Right lobe of liver (tissue), 4 donors: ENCODE data around the gene LRRC71.

Experiments used
- CTCF ChIP-seq, 4 donors: fragments of 200-600 bp in 3 of 4; fragments of 450-650 bp in 1 of 4; IDR thresholded peaks; one replicate each; pipeline versions ENCODE4 v1.5.1 to v1.8.0; 2016 to 2022; ENCODE audit warnings: antibody characterized with exemption in 4 of 4, mild to moderate bottlenecking in 2 of 4
- POLR2A ChIP-seq: fragments of 450-650 bp; IDR thresholded peaks from one replicate; pipeline ENCODE4 v1.6.1; 2017; ENCODE audit warnings: antibody characterized with exemption, mild to moderate bottlenecking
- donor health status: DM: no; HTN: no; CAD: no.
- donor health status: DM: no; HTN: no; CAD: no.
- donor health status: DM: no; HTN: yes; CAD: no.

DNA sequence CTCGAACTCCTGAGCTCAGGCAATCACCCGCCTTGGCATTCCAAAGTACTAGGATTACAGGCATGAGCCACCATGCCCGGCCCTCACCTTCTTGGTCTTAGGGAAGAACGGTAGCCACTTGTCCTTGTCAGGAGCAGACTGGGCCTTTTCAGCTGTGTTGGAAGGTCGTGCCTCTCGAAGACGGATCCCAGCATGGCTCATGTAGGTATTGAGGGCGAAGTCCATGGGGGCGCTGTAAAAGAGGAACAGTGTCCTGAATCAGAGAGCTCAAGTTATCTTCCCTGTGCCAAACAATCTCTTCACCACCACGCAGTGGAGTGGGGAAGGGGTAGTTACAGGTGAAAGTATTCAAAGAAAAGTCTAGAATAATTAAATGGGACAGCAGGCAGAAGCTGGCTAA is 35.9 kb downstream of the LRRC71 start:
- TF ChIP-seq POLR2A (no peak), CTCF (IDR thresholded peaks at IDR 0.05) (no peak)
